Naive thymus-derived CD4-positive, alpha-beta T cell (primary cell): Measurements from ENCODE around the gene TTC27. TPM values are rescaled to one million over a fixed set of nuclear protein-coding genes. Genes with fewer than 3 reads are reported as not detected.
"Not testable (repeated sequence)": the region's sequence is repeated elsewhere in the genome, so short reads cannot be mapped to it uniquely, and the experiment has no call there.

Experiments used
- ATAC-seq: fragments of 150-1000 bp; cut with Tn5 transposase; 2 replicates; pipeline ENCODE4 v1.10.0; 2021; ENCODE audit warnings: mild to moderate bottlenecking, moderate library complexity
- CTCF ChIA-PET: fragments of 350-600 bp; sonication (Branson Sonifier 250); formaldehyde crosslinking; loops from one replicate; lab custom pipeline; 2021; ENCODE audit warnings: antibody characterized with exemption; lab: Charles Lee
- POLR2A ChIA-PET: fragments of 350-600 bp; sonication (Branson Sonifier 250); formaldehyde crosslinking; loops from one replicate; lab custom pipeline; 2021; ENCODE audit warnings: antibody characterized with exemption, inconsistent platforms; lab: Charles Lee
- DNase-seq, 9 donors: peaks; one replicate each; pipeline versions ENCODE4 v3.0.0 to v3.0.0-alpha.2; 2020 to 2022; ENCODE audit warnings: mixed read lengths in 1 of 9
- H3K27ac ChIP-seq: one replicate; pipeline ENCODE4 v1.7.0; 2013; ENCODE audit warnings: mild to moderate bottlenecking, low read depth, low read length, moderate library complexity
- H3K27me3 ChIP-seq, 2 donors: one replicate each; pipeline ENCODE4 v1.7.0; 2013; ENCODE audit warnings: low read length in 2 of 2, mild to moderate bottlenecking in 2 of 2, moderate library complexity in 2 of 2; ENCODE audit not compliant: control insufficient read depth in 2 of 2, insufficient read depth in 2 of 2
- H3K36me3 ChIP-seq, 3 experiments: 1 replicate in 2 of 3; 2 replicates in 1 of 3; pipeline ENCODE4 v1.7.0; 2013; ENCODE audit warnings: low read length in 3 of 3, mild to moderate bottlenecking in 3 of 3, moderate library complexity in 1 of 3; ENCODE audit not compliant: insufficient read depth in 3 of 3, control insufficient read depth in 2 of 3
- H3K4me1 ChIP-seq, 2 donors: one replicate each; pipeline ENCODE4 v1.7.0; 2013; ENCODE audit warnings: low read length in 2 of 2, mild to moderate bottlenecking in 2 of 2, moderate library complexity in 1 of 2; ENCODE audit not compliant: control insufficient read depth in 2 of 2, insufficient read depth in 2 of 2
- H3K4me3 ChIP-seq: 2 replicates; pipeline ENCODE4 v1.7.0; 2013; ENCODE audit warnings: mild to moderate bottlenecking, low read length
- H3K9me3 ChIP-seq, 3 experiments: 1 replicate in 2 of 3; 2 replicates in 1 of 3; pipeline ENCODE4 v1.7.0; 2013; ENCODE audit warnings: low read length in 3 of 3; ENCODE audit not compliant: control insufficient read depth in 2 of 3
- H3K27ac Mint-ChIP-seq, 9 donors: one replicate each; pipeline ENCODE4 v1.8.0; 2020 to 2022; ENCODE audit warnings: mixed read lengths in 9 of 9, mild to moderate bottlenecking in 8 of 9, moderate library complexity in 5 of 9, inconsistent platforms in 2 of 9
- H3K27me3 Mint-ChIP-seq, 5 donors: one replicate each; pipeline ENCODE4 v1.8.0; 2021 to 2022; ENCODE audit warnings: mixed read lengths in 5 of 5, mild to moderate bottlenecking in 1 of 5
- H3K36me3 Mint-ChIP-seq, 5 donors: one replicate each; pipeline ENCODE4 v1.8.0; 2020 to 2022; ENCODE audit warnings: mixed read lengths in 5 of 5, mild to moderate bottlenecking in 3 of 5, inconsistent platforms in 1 of 5
- H3K4me1 Mint-ChIP-seq, 7 donors: one replicate each; pipeline ENCODE4 v1.8.0; 2020 to 2022; ENCODE audit warnings: mixed read lengths in 7 of 7, mild to moderate bottlenecking in 3 of 7, inconsistent platforms in 1 of 7
- H3K4me3 Mint-ChIP-seq, 10 donors: one replicate each; pipeline ENCODE4 v1.8.0; 2020 to 2022; ENCODE audit warnings: mild to moderate bottlenecking in 10 of 10, mixed read lengths in 10 of 10, moderate library complexity in 6 of 10, inconsistent platforms in 2 of 10
- H3K9me3 Mint-ChIP-seq, 11 donors: one replicate each; pipeline ENCODE4 v1.8.0; 2020 to 2022; ENCODE audit warnings: mixed read lengths in 11 of 11, mild to moderate bottlenecking in 4 of 11, inconsistent platforms in 1 of 11, moderate library complexity in 1 of 11
- intact Hi-C, 2 donors: fragments of 100-400 bp; cut with micrococcal nuclease; formaldehyde crosslinking; loops; one replicate each; pipeline ENCODE4 v1.15.1; 2023
- microRNA-seq: library from miRNA; unstranded; fragments of <30 nt; microRNA quantifications from one replicate; pipeline ENCODE4 v1.2.0, GENCODE V29; 2022; ENCODE audit warnings: borderline microRNAs expressed
- polyA plus RNA-seq, 2 donors: library from polyadenylated mRNA; unstranded; fragments of 300-500 nt; fragmentation: Illumina TruSeq; gene quantifications; one replicate each; pipeline ENCODE4 v1.2.3, GENCODE V29; 2021
- total RNA-seq, 6 experiments: library from RNA in 5 of 6; stranded (reverse) in 5 of 6; gene quantifications; 1 replicate in 5 of 6; 2 replicates in 1 of 6; pipeline ENCODE4 v1.2.3 and lab custom pipeline; 2021 to 2026

The TTC27 gene
- total and polyA plus RNA-seq, 7 experiments from 2014 or later = 18.5 to 30.0 (median 23.9) TPM

DNA sequence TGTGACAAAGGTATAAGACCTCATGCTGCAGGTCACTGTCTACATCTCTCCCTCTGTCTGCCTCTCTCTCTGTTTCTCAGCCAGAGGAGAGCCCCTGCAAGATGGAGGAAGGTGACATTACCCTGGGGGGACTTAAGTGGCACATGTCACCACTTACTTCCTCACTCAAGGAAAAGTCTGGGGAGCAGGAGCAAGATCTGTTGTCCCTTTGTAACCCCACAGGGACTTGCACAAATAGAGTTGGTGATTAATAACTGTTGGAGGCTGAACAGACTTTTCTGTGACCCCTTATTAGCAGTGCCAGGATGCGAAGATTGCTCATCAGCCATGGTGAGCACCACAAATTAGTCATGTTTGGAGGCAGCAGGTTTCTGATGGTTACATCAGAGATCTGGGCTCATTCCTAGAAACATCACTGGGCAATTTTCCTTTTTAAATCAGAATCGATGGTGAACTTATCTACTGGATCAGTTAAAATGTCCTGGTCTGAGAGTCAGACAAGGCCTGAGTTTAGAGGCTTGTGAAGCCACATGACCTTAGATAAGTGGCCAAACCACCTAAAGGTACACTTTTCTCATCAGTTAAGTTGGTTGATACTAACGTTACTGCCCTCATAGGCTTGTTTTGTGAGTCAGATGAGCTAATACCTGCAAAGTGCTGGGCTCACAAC, 237.7 kb downstream of the TTC27 start:
- intact Hi-C loops = no loop called here
- no peak for ATAC-seq
- H3K27ac Mint-ChIP-seq = no peak overlapping the region

DNA sequence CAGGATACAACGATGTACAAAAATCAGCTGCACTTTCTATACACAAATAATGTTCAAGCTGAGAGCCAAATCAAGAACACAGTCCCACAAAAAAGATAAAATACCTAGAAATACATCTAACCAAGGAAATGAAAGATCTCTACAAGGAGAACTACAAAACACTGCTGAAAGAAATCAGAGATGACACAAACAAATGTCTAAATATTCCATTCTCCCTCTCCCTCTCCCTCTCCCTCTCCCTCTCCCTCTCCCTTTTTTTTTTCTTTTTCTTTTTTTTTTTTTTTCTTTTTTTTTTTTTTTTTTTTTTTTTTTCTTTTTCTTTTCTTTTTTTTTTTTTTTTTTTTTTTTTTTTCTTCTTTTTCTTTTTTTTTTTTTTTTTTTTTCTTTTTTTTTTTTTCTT, 238.6 kb downstream of the TTC27 start:
- ATAC-seq, H3K4me1 ChIP-seq, H3K36me3 ChIP-seq, H3K36me3 Mint-ChIP-seq, H3K27me3 ChIP-seq, CTCF ChIA-PET, intact Hi-C loops, POLR2A ChIA-PET, H3K4me1 Mint-ChIP-seq, H3K9me3 ChIP-seq, H3K4me3 ChIP-seq, DNase-seq, H3K4me3 Mint-ChIP-seq, H3K27me3 Mint-ChIP-seq, H3K27ac ChIP-seq, H3K9me3 Mint-ChIP-seq, H3K27ac Mint-ChIP-seq: not testable (repeated sequence)

More for the DNA sequence above, 237.7 kb downstream of the TTC27 start:
- no peaks in the 10 kb centered on the region for H3K27me3 ChIP-seq
- ChIA-PET CTCF (no interaction called here), POLR2A (no interaction called here)
- H3K27ac ChIP-seq = no peak overlapping the region
- Mint-ChIP-seq H3K4me3 (no peak overlapping the region), H3K36me3 (no peaks in the 10 kb centered on the region), H3K9me3 (peaks cover 0 to 6% (median 0%) of the 10 kb centered on the region in 11 donors), H3K27me3 (peaks cover 0 to 6% (median 0%) of the 10 kb centered on the region in 5 donors), H3K4me1 (no peaks in the 10 kb centered on the region)
- H3K4me3 ChIP-seq = no peak overlapping the region
- DNase-seq = no peak
- H3K36me3 ChIP-seq = no peaks in the 10 kb centered on the region
- H3K4me1 ChIP-seq = no peaks in the 10 kb centered on the region
- no peaks in the 10 kb centered on the region for H3K9me3 ChIP-seq

Small RNA genes lying within 50 kb of the gene (microRNA-seq; reads per million reads assigned to microRNA genes)
- not detected for gene MIR4765
